Breast epithelium (tissue), 3 donors: ENCODE data around the gene TPCN2.

Source experiments
- CTCF ChIP-seq, 3 donors: fragments of 450-650 bp; IDR thresholded peaks; one replicate each; pipeline ENCODE4 v1.5.1; 2016 to 2017; ENCODE audit warnings: antibody characterized with exemption in 3 of 3, mild to moderate bottlenecking in 3 of 3, moderate library complexity in 3 of 3
- POLR2A ChIP-seq: fragments of 450-650 bp; IDR thresholded peaks from one replicate; pipeline ENCODE4 v1.6.1; 2016; ENCODE audit warnings: antibody characterized with exemption, mild to moderate bottlenecking, moderate library complexity

DNA sequence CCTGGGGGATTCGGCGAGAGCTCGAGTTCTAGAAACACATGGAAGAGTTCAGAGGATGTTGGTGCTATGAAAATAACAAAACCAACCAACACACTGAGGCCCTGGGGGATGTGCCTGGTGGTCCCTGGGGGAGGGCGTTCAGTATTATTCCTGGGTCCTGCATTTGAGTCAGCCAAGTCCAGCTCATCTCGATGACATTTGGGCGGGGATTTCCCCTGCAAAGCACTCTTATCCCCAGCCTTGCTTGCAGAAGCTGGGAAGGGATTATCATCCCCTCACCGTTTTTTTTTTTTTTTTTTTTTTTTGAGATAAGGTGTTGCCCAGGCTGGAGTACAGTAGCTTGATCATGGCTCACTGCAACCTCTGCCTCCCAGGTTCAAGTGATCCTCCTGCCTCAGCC is 104.9 kb downstream of the TPCN2 start:
- no peak for TF ChIP-seq CTCF (IDR thresholded peaks at IDR 0.05)
- TF ChIP-seq POLR2A, result no peak
